Prostate gland (tissue), 2 donors: ENCODE results near the gene CCDC144A.
"Not testable (repeated sequence)": the region's sequence is repeated elsewhere in the genome, so short reads cannot be mapped to it uniquely, and the experiment has no call there.

Source experiments
- CTCF ChIP-seq, 4 experiments: fragments of 200-600 bp in 2 of 4; fragments of 450-650 bp in 2 of 4; sonication (generic) in 2 of 4; IDR thresholded peaks; 1 replicate in 3 of 4; 2 replicates in 1 of 4; pipeline ENCODE4 v1.5.1; 2016 to 2019; ENCODE audit warnings: antibody characterized with exemption in 4 of 4, mild to moderate bottlenecking in 2 of 4, moderate library complexity in 2 of 4
- POLR2A ChIP-seq: fragments of 450-650 bp; IDR thresholded peaks from one replicate; pipeline ENCODE4 v1.6.1; 2016; ENCODE audit warnings: antibody characterized with exemption, mild to moderate bottlenecking
- POLR2AphosphoS5 ChIP-seq: sonication (generic); formaldehyde crosslinking; IDR thresholded peaks from one replicate; pipeline ENCODE4 v1.6.1; 2017; ENCODE audit warnings: antibody characterized with exemption

GRCh38 chr17:16823768-16824406, 133.8 kb downstream of the CCDC144A start:
- not testable (repeated sequence) for TF ChIP-seq POLR2A; CTCF (IDR thresholded peaks at IDR 0.05); POLR2AphosphoS5
